K562 (cell line): ENCODE measurements around the gene ZSCAN1. TPM values are rescaled to one million over a fixed set of nuclear protein-coding genes. Genes with fewer than 3 reads are reported as not detected.

Source experiments
- ATAC-seq: fragments of 200-7000 bp; cut with Tn5 transposase; 3 replicates; pipeline ENCODE4 v1.9.1; 2020; ENCODE audit warnings: moderate library complexity
- BruUV-seq: library from RNA; stranded (reverse); fragments of 400-500 nt; replicated peaks from 2 replicates; lab custom pipeline; 2021; lab: Mats Ljungman, UMichigan
- CTCF ChIA-PET: fragments of 300-600 bp; formaldehyde crosslinking; extraction: SDS; loops from one replicate; lab custom pipeline; 2021; ENCODE audit warnings: low intra/inter-chr PET ratio; lab: Yijun Ruan, JAX
- POLR2A ChIA-PET: fragments of 300-600, 350-650 bp; sonication (Branson Sonifier 250); formaldehyde crosslinking; extraction: SDS; loops from one replicate; lab custom pipeline; 2021; ENCODE audit warnings: antibody characterized with exemption, inconsistent platforms; lab: Yijun Ruan, JAX
- DNase-seq, 4 experiments: peaks; one replicate each; pipeline versions ENCODE4 v3.0.0 to v3.0.0-alpha.2; 2011 to 2018; ENCODE audit warnings: low spot score in 3 of 4, mixed read lengths in 3 of 4; ENCODE audit errors: extremely low read depth in 1 of 4
- FAIRE-seq: peaks from 2 replicates; lab custom pipeline; 2011; peaks lifted over from hg19 to GRCh38; lab: Jason Lieb, UNC
- H2AFZ ChIP-seq: 2 replicates; pipeline ENCODE4 v1.6.0; 2011; ENCODE audit warnings: low read depth, low read length, control low read depth, inconsistent platforms
- H3K27ac ChIP-seq: fragments of 200-600 bp; 3 replicates; pipeline ENCODE4 v1.8.0; 2011; ENCODE audit warnings: low read depth, mild to moderate bottlenecking, control low read depth, inconsistent platforms, low read length, moderate library complexity, mixed read lengths; ENCODE audit errors: extremely low read depth
- H3K27me3 ChIP-seq, 2 experiments: fragments of 300-600 bp in 1 of 2; 2 replicates in 1 of 2; 3 replicates in 1 of 2; pipeline versions ENCODE4 v1.6.0 to v1.8.0; 2011; ENCODE audit warnings: inconsistent platforms in 2 of 2, low read length in 2 of 2, mild to moderate bottlenecking in 1 of 2, mixed read lengths in 1 of 2, moderate library complexity in 1 of 2; ENCODE audit not compliant: control insufficient read depth in 2 of 2, insufficient read depth in 2 of 2
- H3K36me3 ChIP-seq: fragments of 300-600 bp; 3 replicates; pipeline ENCODE4 v1.8.0; 2011; ENCODE audit warnings: mild to moderate bottlenecking, low read length, inconsistent platforms; ENCODE audit not compliant: control insufficient read depth, insufficient read depth
- H3K4me1 ChIP-seq, 2 experiments: fragments of 200-600 bp in 1 of 2; replicated peaks in 1 of 2; 2 replicates in 1 of 2; 3 replicates in 1 of 2; pipeline versions ENCODE4 v1.5.1 to v1.8.0; 2011; ENCODE audit warnings: inconsistent platforms in 2 of 2, low read length in 2 of 2, mild to moderate bottlenecking in 1 of 2, mixed read lengths in 1 of 2, moderate library complexity in 1 of 2; ENCODE audit not compliant: control insufficient read depth in 2 of 2, insufficient read depth in 2 of 2
- H3K4me2 ChIP-seq: 2 replicates; pipeline ENCODE4 v1.6.1; 2011; ENCODE audit warnings: low read length, control low read depth, inconsistent platforms, mixed read lengths; ENCODE audit not compliant: insufficient read depth
- H3K4me3 ChIP-seq: fragments of 200-600 bp; sonication (generic), shearing (Covaris generic); 2 replicates; pipeline ENCODE4 v1.5.1; 2016; ENCODE audit warnings: control low read depth, inconsistent platforms
- H3K79me2 ChIP-seq: fragments of 200-600 bp; 3 replicates; pipeline ENCODE4 v1.8.0; 2011; ENCODE audit warnings: low read length, inconsistent platforms; ENCODE audit not compliant: control insufficient read depth, insufficient read depth
- H3K9ac ChIP-seq, 2 experiments: 2 replicates each; pipeline versions ENCODE4 v1.6.0 to v1.6.1; 2011; ENCODE audit warnings: low read depth in 2 of 2, low read length in 2 of 2, control low read depth in 1 of 2, inconsistent platforms in 1 of 2, mild to moderate bottlenecking in 1 of 2, mixed read lengths in 1 of 2; ENCODE audit not compliant: insufficient read depth in 1 of 2
- H3K9me1 ChIP-seq: one replicate; pipeline ENCODE4 v1.6.0; 2011; ENCODE audit warnings: inconsistent platforms, mild to moderate bottlenecking, low read length, moderate library complexity; ENCODE audit not compliant: control insufficient read depth, insufficient read depth
- H3K9me3 ChIP-seq: replicated peaks from 2 replicates; pipeline ENCODE4 v1.5.1; 2011; ENCODE audit warnings: low read depth, low read length, inconsistent platforms; ENCODE audit not compliant: control insufficient read depth, insufficient read depth
- H4K20me1 ChIP-seq: replicated peaks from 2 replicates; pipeline ENCODE4 v1.6.1; 2011; ENCODE audit warnings: low read length, inconsistent platforms, mixed read lengths; ENCODE audit not compliant: control insufficient read depth, insufficient read depth
- HEY1 ChIP-seq: fragments of 250-450 bp; sonication (Bioruptor Pico); IDR thresholded peaks from 2 replicates; pipeline ENCODE4 v1.5.0; 2020; ENCODE audit warnings: mild to moderate bottlenecking, moderate library complexity, borderline replicate concordance
- KDM2B ChIP-seq: fragments of 250-450 bp; sonication (Bioruptor Pico); IDR thresholded peaks from 2 replicates; pipeline ENCODE4 v1.8.0; 2021; ENCODE audit warnings: mild to moderate bottlenecking, moderate library complexity
- SIX5 ChIP-seq, 2 experiments: IDR thresholded peaks; 2 replicates each; pipeline ENCODE4 v1.6.1; 2011; ENCODE audit warnings: low read length in 2 of 2, borderline replicate concordance in 1 of 2, low read depth in 1 of 2, mild to moderate bottlenecking in 1 of 2, moderate library complexity in 1 of 2; ENCODE audit not compliant: insufficient read depth in 1 of 2
- ZFPM2 ChIP-seq: fragments of 250-450 bp; sonication (Bioruptor Pico); IDR thresholded peaks from 2 replicates; pipeline ENCODE4 v1.5.1; 2022; ENCODE audit warnings: mild to moderate bottlenecking
- ZNF239 ChIP-seq: fragments of 250-450 bp; sonication (Bioruptor Pico); IDR thresholded peaks from 2 replicates; pipeline ENCODE4 v1.4.0; 2020; ENCODE audit warnings: mild to moderate bottlenecking
- ZNF41 ChIP-seq: fragments of 250-450 bp; sonication (Bioruptor Pico); conservative IDR thresholded peaks from 2 replicates; pipeline ENCODE4 v1.4.0; 2020; ENCODE audit warnings: mild to moderate bottlenecking
- ZNF778 ChIP-seq: fragments of 450-650 bp; formaldehyde crosslinking; IDR thresholded peaks from 2 replicates; pipeline ENCODE4 v1.4.0; 2020; ENCODE audit warnings: mild to moderate bottlenecking, moderate library complexity
- WGBS: fragments of 100-300 bp; shearing (Covaris generic); methylation state at CpG from one replicate; pipeline ENCODE4 v1.1.6; 2016; ENCODE audit warnings: low coverage, mixed read lengths; ENCODE audit not compliant: insufficient coverage; ENCODE audit errors: missing lambda C conversion rate; 5-methylcytosine and 5-hydroxymethylcytosine counted together
- in situ Hi-C: fragments of 300-500 bp; cut with MboI; formaldehyde crosslinking; loops from 4 replicates; pipeline ENCODE4 v1.15.0; 2018; ENCODE audit warnings: inconsistent platforms, mixed read lengths
- intact Hi-C: fragments of 100-400 bp; cut with micrococcal nuclease; formaldehyde crosslinking; loops from 2 replicates; pipeline ENCODE4 v1.14.2; 2022
- polyA plus RNA-seq, 8 experiments: library from polyadenylated mRNA; depleted of rRNA in 4 of 8; stranded (reverse) in 5 of 8; unstranded in 3 of 8; fragments of >200 nt; fragmentation: Nextera tagmentation in 2 of 8; fragmentation: Illumina TruSeq in 1 of 8; extraction: Ambion mirVana in 2 of 8; extraction: Trizol in 1 of 8; gene quantifications; 2 replicates each; pipeline versions ENCODE4 v1.2.1 to v1.2.3, GENCODE V29; 2011 to 2014; ENCODE audit warnings: inconsistent platforms in 1 of 8, missing spikeins in 1 of 8
- total RNA-seq, 7 experiments: library from RNA; depleted of rRNA in 6 of 7; stranded (reverse); fragments of >200 nt in 6 of 7; fragmentation: Illumina TruSeq in 2 of 7; extraction: Trizol in 2 of 7; gene quantifications; 2 replicates each; pipeline versions ENCODE4 v1.2.1 to v1.2.3, GENCODE V29; 2011 to 2021; ENCODE audit warnings: low replicate concordance in 1 of 7
- TF ChIP-seq, protein P1 (sequence below): fragments of 450-650 bp; IDR thresholded peaks from 2 replicates; pipeline ENCODE4 v1.6.1; 2016
- TF ChIP-seq, protein P2 (sequence below): fragments of 200-800 bp; sonication (Bioruptor generic); IDR thresholded peaks from 2 replicates; pipeline ENCODE4 v1.6.1; 2016; ENCODE audit warnings: missing genetic modification characterization, missing compliant biosample characterization

Gene ZSCAN1
- total and polyA plus RNA-seq, 9 of the 15 experiments (the other 6 are each of a cell fraction or from before 2014, with no cell fraction given): not detected

DNA sequence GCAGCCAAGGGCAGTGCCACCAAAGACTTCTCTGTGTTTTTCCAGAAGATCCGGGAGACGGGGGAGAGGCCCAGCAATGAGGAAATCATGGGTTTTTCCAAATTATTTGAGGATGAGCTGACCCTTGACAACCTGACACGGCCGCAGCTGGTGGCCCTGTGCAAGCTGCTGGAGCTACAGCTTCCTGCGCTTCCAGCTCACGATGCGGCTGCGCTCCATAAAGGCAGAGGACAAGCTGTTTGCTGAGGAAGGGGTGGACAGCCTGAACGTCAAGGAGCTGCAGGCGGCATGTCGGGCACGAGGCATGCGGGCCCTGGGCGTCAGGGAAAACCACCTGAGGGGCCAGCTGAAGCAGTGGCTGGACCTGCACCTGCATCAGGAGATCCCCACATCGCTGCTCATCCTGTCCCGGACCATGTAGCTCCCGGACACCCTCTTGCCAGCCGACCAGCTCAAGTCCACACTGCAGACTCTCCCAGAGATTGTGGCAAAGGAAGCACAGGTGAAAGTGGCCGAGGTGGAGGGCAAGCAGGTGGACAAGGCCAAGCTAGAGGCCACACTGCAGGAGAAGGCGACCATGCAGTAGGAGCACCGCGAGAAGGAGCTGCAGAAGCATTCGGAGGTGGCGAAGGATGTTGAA lies 11.7 kb downstream of the ZSCAN1 start:
- CTCF ChIA-PET: no interaction called here
- ATAC-seq: no peak
- in situ Hi-C loops: no loop called here

More for the DNA sequence above, 11.7 kb downstream of the ZSCAN1 start:
- intact Hi-C loops: no loop called here
- H4K20me1 ChIP-seq: no peaks in the 10 kb centered on the region
- H3K9me3 ChIP-seq: no peaks in the 10 kb centered on the region
- H3K36me3 ChIP-seq: no peaks in the 10 kb centered on the region
- H3K9me1 ChIP-seq: no peaks in the 10 kb centered on the region
- no peak for TF ChIP-seq KDM2B (CRISPR knock-in tag)
- TF ChIP-seq, protein P1, sequence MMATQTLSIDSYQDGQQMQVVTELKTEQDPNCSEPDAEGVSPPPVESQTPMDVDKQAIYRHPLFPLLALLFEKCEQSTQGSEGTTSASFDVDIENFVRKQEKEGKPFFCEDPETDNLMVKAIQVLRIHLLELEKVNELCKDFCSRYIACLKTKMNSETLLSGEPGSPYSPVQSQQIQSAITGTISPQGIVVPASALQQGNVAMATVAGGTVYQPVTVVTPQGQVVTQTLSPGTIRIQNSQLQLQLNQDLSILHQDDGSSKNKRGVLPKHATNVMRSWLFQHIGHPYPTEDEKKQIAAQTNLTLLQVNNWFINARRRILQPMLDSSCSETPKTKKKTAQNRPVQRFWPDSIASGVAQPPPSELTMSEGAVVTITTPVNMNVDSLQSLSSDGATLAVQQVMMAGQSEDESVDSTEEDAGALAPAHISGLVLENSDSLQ: no peak
- TF ChIP-seq ZNF239 (CRISPR knock-in tag): no peak
- TF ChIP-seq SIX5 (IDR thresholded peaks at IDR 0.05; ENCODE audit: borderline replicate concordance in 1 of 2, insufficient read depth in 1 of 2, low read depth in 1 of 2, low read length in 2 of 2): no peak
- no peak for TF ChIP-seq ZNF778
- no peak for TF ChIP-seq ZFPM2 (CRISPR knock-in tag)
- TF ChIP-seq ZNF41: no peak
- no peak for TF ChIP-seq HEY1 (CRISPR knock-in tag)
- TF ChIP-seq, protein P2, sequence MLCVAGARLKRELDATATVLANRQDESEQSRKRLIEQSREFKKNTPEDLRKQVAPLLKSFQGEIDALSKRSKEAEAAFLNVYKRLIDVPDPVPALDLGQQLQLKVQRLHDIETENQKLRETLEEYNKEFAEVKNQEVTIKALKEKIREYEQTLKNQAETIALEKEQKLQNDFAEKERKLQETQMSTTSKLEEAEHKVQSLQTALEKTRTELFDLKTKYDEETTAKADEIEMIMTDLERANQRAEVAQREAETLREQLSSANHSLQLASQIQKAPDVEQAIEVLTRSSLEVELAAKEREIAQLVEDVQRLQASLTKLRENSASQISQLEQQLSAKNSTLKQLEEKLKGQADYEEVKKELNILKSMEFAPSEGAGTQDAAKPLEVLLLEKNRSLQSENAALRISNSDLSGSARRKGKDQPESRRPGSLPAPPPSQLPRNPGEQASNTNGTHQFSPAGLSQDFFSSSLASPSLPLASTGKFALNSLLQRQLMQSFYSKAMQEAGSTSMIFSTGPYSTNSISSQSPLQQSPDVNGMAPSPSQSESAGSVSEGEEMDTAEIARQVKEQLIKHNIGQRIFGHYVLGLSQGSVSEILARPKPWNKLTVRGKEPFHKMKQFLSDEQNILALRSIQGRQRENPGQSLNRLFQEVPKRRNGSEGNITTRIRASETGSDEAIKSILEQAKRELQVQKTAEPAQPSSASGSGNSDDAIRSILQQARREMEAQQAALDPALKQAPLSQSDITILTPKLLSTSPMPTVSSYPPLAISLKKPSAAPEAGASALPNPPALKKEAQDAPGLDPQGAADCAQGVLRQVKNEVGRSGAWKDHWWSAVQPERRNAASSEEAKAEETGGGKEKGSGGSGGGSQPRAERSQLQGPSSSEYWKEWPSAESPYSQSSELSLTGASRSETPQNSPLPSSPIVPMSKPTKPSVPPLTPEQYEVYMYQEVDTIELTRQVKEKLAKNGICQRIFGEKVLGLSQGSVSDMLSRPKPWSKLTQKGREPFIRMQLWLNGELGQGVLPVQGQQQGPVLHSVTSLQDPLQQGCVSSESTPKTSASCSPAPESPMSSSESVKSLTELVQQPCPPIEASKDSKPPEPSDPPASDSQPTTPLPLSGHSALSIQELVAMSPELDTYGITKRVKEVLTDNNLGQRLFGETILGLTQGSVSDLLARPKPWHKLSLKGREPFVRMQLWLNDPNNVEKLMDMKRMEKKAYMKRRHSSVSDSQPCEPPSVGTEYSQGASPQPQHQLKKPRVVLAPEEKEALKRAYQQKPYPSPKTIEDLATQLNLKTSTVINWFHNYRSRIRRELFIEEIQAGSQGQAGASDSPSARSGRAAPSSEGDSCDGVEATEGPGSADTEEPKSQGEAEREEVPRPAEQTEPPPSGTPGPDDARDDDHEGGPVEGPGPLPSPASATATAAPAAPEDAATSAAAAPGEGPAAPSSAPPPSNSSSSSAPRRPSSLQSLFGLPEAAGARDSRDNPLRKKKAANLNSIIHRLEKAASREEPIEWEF: no peak
- H3K27me3 ChIP-seq: peaks cover 0 to 10% of the 10 kb centered on the region in 2 experiments; a peak in 2 of 5 replicates
- no peak for DNase-seq
- H3K79me2 ChIP-seq: no peaks in the 10 kb centered on the region
- H3K4me1 ChIP-seq: peaks cover 0 to 16% of the 10 kb centered on the region in 2 experiments; a peak in 2 of 5 replicates
- WGBS: 1% methylated on average over 24 of the region's 24 CpGs
- no peak overlapping the region for H3K4me2 ChIP-seq
- no peak overlapping the region for H3K9ac ChIP-seq
- BruUV-seq: no TSS peak
- POLR2A ChIA-PET: interaction anchor here (0.6 to 0.8 kb wide), 2 partner anchors 17 to 139 kb away, joined by 3 read pairs; no protein-coding TSS in a partner anchor
- no peak for FAIRE-seq
- H2AFZ ChIP-seq: no peak overlapping the region
- no peak overlapping the region for H3K4me3 ChIP-seq
- H3K27ac ChIP-seq: no peak overlapping the region
